HepG2 (cell line): ENCODE measurements around the gene RELL2. TPM values are rescaled to one million over a fixed set of nuclear protein-coding genes. Genes with fewer than 3 reads are reported as not detected.

Source experiments
- ATAC-seq: fragments of 200-7000 bp; cut with Tn5 transposase; 3 replicates; pipeline ENCODE4 v1.9.1; 2020; ENCODE audit warnings: mild to moderate bottlenecking, moderate library complexity
- BruUV-seq: library from RNA; stranded (reverse); fragments of 400-500 nt; replicated peaks from 2 replicates; lab custom pipeline; 2021; lab: Mats Ljungman, UMichigan
- CTCF ChIA-PET: fragments of 300-600 bp; formaldehyde crosslinking; extraction: SDS; loops from one replicate; lab custom pipeline; 2021; ENCODE audit warnings: low total read pairs, inconsistent platforms, low intra/inter-chr PET ratio; lab: Yijun Ruan, JAX
- POLR2A ChIA-PET: fragments of 350-600 bp; sonication (Branson Sonifier 250); formaldehyde crosslinking; loops from one replicate; lab custom pipeline; 2020; ENCODE audit warnings: antibody characterized with exemption, inconsistent platforms; lab: Yijun Ruan, JAX
- DNase-seq: peaks from one replicate; pipeline ENCODE4 v3.0.0-alpha.2; 2015; ENCODE audit warnings: low spot score
- FAIRE-seq: peaks from 3 replicates; lab custom pipeline; 2011; peaks lifted over from hg19 to GRCh38; lab: Jason Lieb, UNC
- H2AFZ ChIP-seq: one replicate; pipeline ENCODE4 v1.6.1; 2011; ENCODE audit warnings: low read length, inconsistent platforms
- H3K27ac ChIP-seq: fragments of 300-600 bp; 3 replicates; pipeline ENCODE4 v1.8.0; 2011; ENCODE audit warnings: mixed run types, mild to moderate bottlenecking, mixed read lengths, low read length, inconsistent platforms; ENCODE audit not compliant: insufficient read depth; ENCODE audit errors: extremely low read length
- H3K27me3 ChIP-seq, 2 experiments: fragments of 200-600 bp in 1 of 2; 2 replicates in 1 of 2; 3 replicates in 1 of 2; pipeline versions ENCODE4 v1.6.0 to v1.8.0; 2011; ENCODE audit warnings: low read length in 2 of 2, mild to moderate bottlenecking in 2 of 2, moderate library complexity in 2 of 2, inconsistent platforms in 1 of 2; ENCODE audit not compliant: insufficient read depth in 2 of 2, control insufficient read depth in 1 of 2
- H3K36me3 ChIP-seq, 2 experiments: fragments of 200-600 bp in 1 of 2; replicated peaks in 1 of 2; 2 replicates in 1 of 2; 3 replicates in 1 of 2; pipeline versions ENCODE4 v1.5.1 to v1.8.0; 2011; ENCODE audit warnings: low read length in 2 of 2, inconsistent platforms in 1 of 2; ENCODE audit not compliant: insufficient read depth in 2 of 2, control insufficient read depth in 1 of 2
- H3K4me1 ChIP-seq: 2 replicates; pipeline ENCODE4 v1.5.1; 2012; ENCODE audit warnings: low read length, inconsistent platforms; ENCODE audit not compliant: insufficient read depth
- H3K4me2 ChIP-seq: 2 replicates; pipeline ENCODE4 v1.6.0; 2011; ENCODE audit warnings: low read depth, low read length, inconsistent platforms
- H3K4me3 ChIP-seq, 3 experiments: fragments of 200-600 bp in 1 of 3; sonication (generic), shearing (Covaris generic) in 1 of 3; replicated peaks in 1 of 3; 2 replicates each; pipeline ENCODE4 v1.5.1; 2011 to 2016; ENCODE audit warnings: low read length in 3 of 3, inconsistent platforms in 2 of 3, low read depth in 2 of 3, mild to moderate bottlenecking in 2 of 3, control low read depth in 1 of 3, mixed read lengths in 1 of 3; ENCODE audit not compliant: insufficient read depth in 1 of 3
- H3K79me2 ChIP-seq: one replicate; pipeline ENCODE4 v1.6.1; 2011; ENCODE audit warnings: low read length, inconsistent platforms; ENCODE audit not compliant: insufficient read depth
- H3K9ac ChIP-seq: 2 replicates; pipeline ENCODE4 v1.6.0; 2011; ENCODE audit warnings: mild to moderate bottlenecking, low read depth, low read length, inconsistent platforms; ENCODE audit not compliant: insufficient read depth
- H3K9me3 ChIP-seq: 2 replicates; pipeline ENCODE4 v1.5.1; 2012; ENCODE audit warnings: mild to moderate bottlenecking, low read length
- H4K20me1 ChIP-seq: 2 replicates; pipeline ENCODE4 v1.6.0; 2011; ENCODE audit warnings: inconsistent platforms, mild to moderate bottlenecking, low read length, moderate library complexity; ENCODE audit not compliant: insufficient read depth
- E2F1 ChIP-seq: sonication (generic); formaldehyde crosslinking; IDR thresholded peaks from 2 replicates; pipeline ENCODE4 v1.5.0; 2020; ENCODE audit warnings: missing genetic modification reagents
- KDM2A ChIP-seq: sonication (generic); formaldehyde crosslinking; IDR thresholded peaks from 2 replicates; pipeline ENCODE4 v1.4.0; 2020; ENCODE audit warnings: low read depth, missing genetic modification reagents, borderline replicate concordance
- MXI1 ChIP-seq: IDR thresholded peaks from 3 replicates; pipeline ENCODE4 v1.6.1; 2012; ENCODE audit warnings: low read depth, low read length, inconsistent platforms, borderline replicate concordance
- NAIF1 ChIP-seq: sonication (generic); formaldehyde crosslinking; IDR thresholded peaks from 2 replicates; pipeline ENCODE4 v1.5.0; 2020; ENCODE audit warnings: mild to moderate bottlenecking, missing genetic modification reagents, borderline replicate concordance
- TBP ChIP-seq: sonication (generic); formaldehyde crosslinking; IDR thresholded peaks from 2 replicates; pipeline ENCODE4 v1.5.0; 2020; ENCODE audit warnings: missing genetic modification reagents
- ZBTB34 ChIP-seq: sonication (generic); formaldehyde crosslinking; IDR thresholded peaks from 2 replicates; pipeline ENCODE4 v1.8.0; 2022; ENCODE audit warnings: mild to moderate bottlenecking, missing genetic modification reagents
- ZNF281 ChIP-seq: sonication (generic); formaldehyde crosslinking; IDR thresholded peaks from 2 replicates; pipeline ENCODE4 v1.4.0; 2020; ENCODE audit warnings: missing genetic modification reagents, borderline replicate concordance
- ZNF746 ChIP-seq: sonication (generic); formaldehyde crosslinking; IDR thresholded peaks from 2 replicates; pipeline ENCODE4 v1.8.0; 2022; ENCODE audit warnings: mild to moderate bottlenecking, missing genetic modification reagents
- ZSCAN20 ChIP-seq: sonication (generic); formaldehyde crosslinking; IDR thresholded peaks from 2 replicates; pipeline ENCODE4 v1.4.0; 2020; ENCODE audit warnings: missing genetic modification reagents, mild to moderate bottlenecking, borderline replicate concordance
- WGBS: methylation state at CpG from one replicate; pipeline ENCODE4 v1.1.6; 2017; ENCODE audit warnings: low lambda C conversion rate; 5-methylcytosine and 5-hydroxymethylcytosine counted together
- in situ Hi-C: cut with HindIII; loops from 2 replicates; pipeline ENCODE4 v1.10.0; 2017; ENCODE audit warnings: low pct_unique_long_range_greater_than_20kb; ENCODE audit not compliant: extremely low pct_ligation_motif_present
- intact Hi-C: fragments of 100-400 bp; cut with micrococcal nuclease; formaldehyde crosslinking; loops from one replicate; pipeline ENCODE4 v1.10.0; 2022; ENCODE audit not compliant: unreplicated experiment
- polyA plus RNA-seq, 8 experiments: library from polyadenylated mRNA; depleted of rRNA in 3 of 8; stranded (reverse) in 7 of 8; unstranded in 1 of 8; fragments of >200 nt; fragmentation: Illumina TruSeq in 4 of 8; extraction: Trizol in 4 of 8; gene quantifications; 2 replicates each; pipeline versions ENCODE4 v1.2.1 to v1.2.3, GENCODE V29; 2011 to 2016; ENCODE audit warnings: low read depth in 4 of 8, missing spikeins in 1 of 8, mixed read lengths in 1 of 8; ENCODE audit not compliant: insufficient read depth in 1 of 8
- total RNA-seq, 5 experiments: library from RNA; depleted of rRNA; stranded (reverse); fragments of >200 nt; fragmentation: Illumina TruSeq; extraction: Trizol; gene quantifications; 2 replicates each; pipeline ENCODE4 v1.2.3, GENCODE V29; 2016; ENCODE audit warnings: low read depth in 1 of 5
- TF ChIP-seq, protein P1 (sequence below): sonication (generic); formaldehyde crosslinking; IDR thresholded peaks from 2 replicates; pipeline ENCODE4 v1.9.0; 2021; ENCODE audit warnings: missing genetic modification reagents, borderline replicate concordance
- TF ChIP-seq, protein P2 (sequence below): sonication (generic); formaldehyde crosslinking; IDR thresholded peaks from 2 replicates; pipeline ENCODE4 v1.5.0; 2020; ENCODE audit warnings: missing genetic modification reagents

The RELL2 gene
- total and polyA plus RNA-seq, 2 of the 13 experiments (the other 11 are each of a cell fraction or from before 2014, with no cell fraction given): 6.4 to 8.3 TPM

DNA sequence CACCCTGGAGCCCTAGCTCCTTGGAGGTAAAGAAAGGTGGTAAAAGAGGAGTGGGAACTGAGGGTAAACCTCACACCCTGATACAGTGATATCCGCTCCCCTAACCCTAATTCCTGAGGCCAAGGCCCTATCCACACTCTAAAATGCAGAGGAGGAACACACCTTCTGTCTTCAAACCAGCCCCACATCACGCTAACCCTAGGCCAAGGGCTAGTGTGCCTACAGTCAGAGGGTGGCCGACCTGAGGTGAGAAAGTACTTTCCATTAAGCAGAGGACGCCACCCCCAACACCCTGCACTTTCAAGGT lies 738 bp upstream of the RELL2 start (continued):
- TF ChIP-seq, protein P1, sequence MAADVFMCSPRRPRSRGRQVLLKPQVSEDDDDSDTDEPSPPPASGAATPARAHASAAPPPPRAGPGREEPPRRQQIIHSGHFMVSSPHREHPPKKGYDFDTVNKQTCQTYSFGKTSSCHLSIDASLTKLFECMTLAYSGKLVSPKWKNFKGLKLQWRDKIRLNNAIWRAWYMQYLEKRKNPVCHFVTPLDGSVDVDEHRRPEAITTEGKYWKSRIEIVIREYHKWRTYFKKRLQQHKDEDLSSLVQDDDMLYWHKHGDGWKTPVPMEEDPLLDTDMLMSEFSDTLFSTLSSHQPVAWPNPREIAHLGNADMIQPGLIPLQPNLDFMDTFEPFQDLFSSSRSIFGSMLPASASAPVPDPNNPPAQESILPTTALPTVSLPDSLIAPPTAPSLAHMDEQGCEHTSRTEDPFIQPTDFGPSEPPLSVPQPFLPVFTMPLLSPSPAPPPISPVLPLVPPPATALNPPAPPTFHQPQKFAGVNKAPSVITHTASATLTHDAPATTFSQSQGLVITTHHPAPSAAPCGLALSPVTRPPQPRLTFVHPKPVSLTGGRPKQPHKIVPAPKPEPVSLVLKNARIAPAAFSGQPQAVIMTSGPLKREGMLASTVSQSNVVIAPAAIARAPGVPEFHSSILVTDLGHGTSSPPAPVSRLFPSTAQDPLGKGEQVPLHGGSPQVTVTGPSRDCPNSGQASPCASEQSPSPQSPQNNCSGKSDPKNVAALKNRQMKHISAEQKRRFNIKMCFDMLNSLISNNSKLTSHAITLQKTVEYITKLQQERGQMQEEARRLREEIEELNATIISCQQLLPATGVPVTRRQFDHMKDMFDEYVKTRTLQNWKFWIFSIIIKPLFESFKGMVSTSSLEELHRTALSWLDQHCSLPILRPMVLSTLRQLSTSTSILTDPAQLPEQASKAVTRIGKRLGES: no peak
- TF ChIP-seq ZSCAN20 (CRISPR knock-in tag): no peak

DNA sequence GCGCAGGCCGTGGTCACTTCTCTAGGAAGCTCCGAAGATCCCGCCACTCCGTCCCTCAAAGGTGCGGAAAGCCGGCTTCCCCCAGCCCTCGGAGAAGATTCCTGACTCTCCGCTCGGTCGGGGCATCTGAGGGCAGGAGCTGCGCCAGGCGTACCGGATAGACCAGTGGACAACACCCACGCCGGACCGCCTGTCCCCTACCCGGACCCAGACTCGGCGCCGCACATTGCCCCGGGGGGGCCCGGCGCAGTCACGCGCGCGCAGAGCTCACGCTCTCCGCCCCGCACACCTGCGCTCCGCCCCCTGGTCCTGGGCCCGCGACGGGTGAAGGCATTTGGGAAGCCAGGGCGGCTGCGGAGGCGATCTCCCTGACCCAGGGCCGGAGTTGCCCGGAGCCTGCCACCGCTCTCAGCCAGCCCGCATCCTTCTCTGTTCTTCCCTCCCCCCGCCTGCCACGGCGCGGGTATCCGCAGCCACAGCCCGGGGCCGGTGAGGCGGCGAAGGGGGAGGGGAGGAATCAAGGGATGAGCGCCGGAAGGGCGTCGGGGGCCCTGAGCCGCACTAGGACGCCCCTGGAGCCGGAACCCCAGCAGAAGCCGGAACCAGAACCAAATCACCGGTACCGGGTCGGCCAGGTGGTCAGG lies 448 bp downstream of the RELL2 start:
- peak overlapping the region; percentile 91 to 99 (median 99) for H3K4me3 ChIP-seq
- ATAC-seq: peak; percentile 59
- peaks cover 29% of the 10 kb centered on the region for H3K4me1 ChIP-seq
- 0% methylated on average over 15 of the region's 63 CpGs for WGBS
- ChIA-PET POLR2A (interaction anchor here (0.9 to 3.1 kb wide), 16 partner anchors 9 to 332 kb away, joined by 3 to 35 read pairs (median 8); partner anchors contain the start of genes DELE1, DIAPH1, FCHSD1 and RNF14), CTCF (interaction anchor here (1.3 kb wide), 1 partner anchor 18 kb away, joined by 6 read pairs; the partner anchor contains the start of gene DIAPH1)
- in situ Hi-C loops: loop anchor here (5.0 kb wide), 1 partner anchor 45 kb away; no protein-coding TSS in a partner anchor
- no peaks in the 10 kb centered on the region for H3K9me3 ChIP-seq
- no peaks in the 10 kb centered on the region; a peak in 1 of 5 replicates for H3K27me3 ChIP-seq
- DNase-seq: no peak
- peak overlapping the region; percentile 1 for H2AFZ ChIP-seq
- peak overlapping the region; percentile 75 for H3K27ac ChIP-seq
- peaks cover 2 to 22% of the 10 kb centered on the region in 2 experiments; a peak in 3 of 5 replicates for H3K36me3 ChIP-seq
- H3K4me2 ChIP-seq: peak overlapping the region; percentile 95
- intact Hi-C loops: no loop called here
- H3K79me2 ChIP-seq: peaks cover 39% of the 10 kb centered on the region
- no peak for FAIRE-seq
- BruUV-seq: no TSS peak
- peak overlapping the region; percentile 69 for H3K9ac ChIP-seq
- H4K20me1 ChIP-seq: peaks cover 7% of the 10 kb centered on the region
- TF ChIP-seq ZBTB34 (CRISPR knock-in tag) (peak; percentile 31; the same call in 1 of the 2 replicates), ZNF746 (CRISPR knock-in tag) (peak; percentile 71; the same call in 1 of the 2 replicates), ZNF281 (CRISPR knock-in tag) (peak; percentile 85), KDM2A (CRISPR knock-in tag) (peak; percentile 15), E2F1 (CRISPR knock-in tag) (0 out of 2 replicates have a peak, but pooled peaks have one; percentile 16), TBP (CRISPR knock-in tag) (peak; percentile 41; the same call in 1 of the 2 replicates), MXI1 (0 out of 3 replicates have a peak, but pooled peaks have one; percentile 2), NAIF1 (CRISPR knock-in tag) (no peak; the same call in 1 of the 2 replicates)
- TF ChIP-seq, protein P2, sequence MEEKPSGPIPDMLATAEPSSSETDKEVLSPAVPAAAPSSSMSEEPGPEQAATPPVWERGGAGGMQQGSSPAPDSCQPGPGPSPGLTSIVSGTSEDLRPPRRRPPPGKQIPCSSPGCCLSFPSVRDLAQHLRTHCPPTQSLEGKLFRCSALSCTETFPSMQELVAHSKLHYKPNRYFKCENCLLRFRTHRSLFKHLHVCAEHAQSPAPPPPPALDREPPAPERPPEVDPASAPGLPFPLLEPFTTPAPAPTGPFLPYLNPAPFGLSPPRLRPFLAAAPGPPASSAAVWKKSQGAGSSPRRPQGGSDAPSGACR: no peak
